Measurements from ENCODE around the gene WDR35.
A peak's percentile ranks its signal among the peaks of the same experiment; 100 is the strongest.

WDR35 gene

DNA sequence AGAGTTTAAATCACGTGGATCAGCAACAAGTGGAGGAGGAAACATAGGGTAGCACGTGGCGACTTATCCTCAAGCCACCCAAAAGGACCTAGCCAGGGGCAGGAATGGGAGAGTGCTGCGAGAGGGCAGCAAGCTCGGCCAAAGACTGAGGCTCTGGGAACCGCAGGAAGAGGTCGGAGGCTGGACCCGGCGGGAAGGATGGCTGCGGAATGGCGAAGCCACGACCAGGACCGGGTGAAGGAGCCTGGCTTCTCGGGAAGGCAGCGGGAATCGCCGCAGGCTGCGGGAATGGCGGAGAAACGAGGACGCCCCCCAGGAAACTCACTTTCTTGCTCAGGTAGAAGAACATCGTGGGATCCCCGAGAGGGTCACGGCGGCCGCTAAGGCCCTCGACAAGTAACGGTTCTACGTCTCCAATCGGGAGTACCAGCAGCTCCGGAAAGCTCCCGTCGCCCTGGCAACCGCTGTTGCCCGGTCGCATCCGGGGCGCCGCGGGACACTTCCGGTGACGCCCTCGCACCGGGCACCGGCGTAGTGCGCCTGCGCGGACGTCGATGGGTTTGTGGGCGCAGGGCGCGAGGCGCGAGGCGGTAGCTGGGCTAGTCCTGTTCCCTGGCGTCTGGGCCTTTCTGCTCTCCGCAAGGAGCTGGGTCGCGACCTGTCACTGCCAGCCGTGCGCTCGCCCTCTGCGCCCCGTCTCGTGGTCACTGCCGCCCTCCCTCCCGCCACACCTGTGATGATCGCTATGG, at the start of gene WDR35:
WDR35 (minus strand) TSS at position 439 of the 749 bp plus-strand sequence; CDS start at position 349, 90 bp downstream.
- DNase-seq (ENCODE audit: low read depth, low spot score), result peak; percentile 52
- peak within 1 kb of the TSS; percentile 12 for H3K27ac ChIP-seq

DNA sequence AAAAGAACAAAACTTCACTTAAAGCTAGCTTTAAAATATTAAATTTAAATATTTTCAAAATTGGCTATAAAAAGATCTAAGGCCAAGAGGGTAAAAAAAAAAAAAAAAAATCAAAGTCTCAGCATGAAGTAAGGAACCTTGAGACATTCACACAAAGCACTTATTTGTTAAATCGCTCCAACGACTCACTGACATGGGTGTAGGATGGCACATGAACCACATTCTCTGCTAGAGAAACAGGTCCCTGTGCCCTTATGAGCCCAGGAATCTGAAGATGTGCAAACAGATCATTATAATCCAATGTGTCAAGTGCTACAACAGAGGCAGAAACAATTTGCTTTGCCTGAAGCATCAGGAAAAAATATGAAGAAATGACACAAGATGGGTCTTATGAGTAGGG, 47.8 kb upstream of the WDR35 start:
- H3K27ac ChIP-seq, result no peak overlapping the region
- no peak for DNase-seq (ENCODE audit: low read depth, low spot score)

DNA sequence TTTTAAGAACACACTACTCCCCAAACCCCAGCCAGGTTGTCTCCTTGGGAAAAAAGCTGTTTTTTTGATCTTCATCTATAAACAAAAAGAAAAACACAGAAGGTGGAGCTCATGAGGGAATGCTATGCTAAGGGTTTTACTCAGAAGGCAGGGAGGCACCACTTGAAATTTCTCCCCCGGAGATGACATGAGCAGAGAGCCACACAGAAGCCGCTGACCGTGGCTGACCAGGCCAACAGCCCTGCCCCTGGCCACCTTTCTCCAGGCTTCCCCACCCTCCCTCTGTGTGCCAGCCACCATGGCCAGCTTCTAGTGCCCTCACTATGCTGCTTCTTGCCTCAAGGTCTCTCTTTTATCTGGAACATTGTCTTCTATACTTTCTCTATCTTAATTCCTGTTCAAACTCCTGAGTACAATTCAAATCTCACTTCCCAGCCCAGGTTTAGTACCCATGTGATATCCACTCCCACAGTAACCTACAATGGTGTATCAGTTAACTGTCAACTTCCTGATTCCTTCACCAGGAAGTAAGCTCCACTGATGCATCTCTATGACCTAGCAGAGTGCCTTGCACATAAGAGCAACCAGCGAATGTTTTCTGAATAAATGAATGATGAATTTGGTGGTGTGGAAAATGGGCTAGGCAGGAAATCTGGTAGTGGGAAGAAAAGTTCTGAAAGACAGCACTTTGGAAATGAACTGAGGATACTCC, 46.2 kb upstream of the WDR35 start:
- no peak overlapping the region for H3K27ac ChIP-seq
- no peak for DNase-seq (ENCODE audit: low read depth, low spot score)

DNA sequence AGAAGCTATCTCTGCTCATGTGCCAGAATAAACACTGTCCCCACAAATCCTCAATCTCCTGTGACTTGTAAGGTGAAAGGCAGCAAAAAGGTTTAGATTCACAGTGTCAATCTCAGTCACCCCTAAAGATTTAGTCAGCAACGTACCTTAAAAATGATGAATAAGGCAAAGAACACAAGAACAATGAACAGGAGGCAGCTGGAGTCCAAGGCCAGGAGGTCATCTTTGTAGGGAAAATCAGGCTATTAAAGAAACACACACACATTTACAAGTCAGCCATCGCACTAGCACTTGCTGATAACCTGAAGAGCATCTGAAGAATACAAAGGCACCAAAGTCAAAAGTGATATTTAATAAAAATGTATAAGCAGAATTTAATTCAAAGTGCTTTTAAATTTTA, 44.9 kb upstream of the WDR35 start:
- DNase-seq (ENCODE audit: low read depth, low spot score), result no peak
- no peak overlapping the region for H3K27ac ChIP-seq

DNA sequence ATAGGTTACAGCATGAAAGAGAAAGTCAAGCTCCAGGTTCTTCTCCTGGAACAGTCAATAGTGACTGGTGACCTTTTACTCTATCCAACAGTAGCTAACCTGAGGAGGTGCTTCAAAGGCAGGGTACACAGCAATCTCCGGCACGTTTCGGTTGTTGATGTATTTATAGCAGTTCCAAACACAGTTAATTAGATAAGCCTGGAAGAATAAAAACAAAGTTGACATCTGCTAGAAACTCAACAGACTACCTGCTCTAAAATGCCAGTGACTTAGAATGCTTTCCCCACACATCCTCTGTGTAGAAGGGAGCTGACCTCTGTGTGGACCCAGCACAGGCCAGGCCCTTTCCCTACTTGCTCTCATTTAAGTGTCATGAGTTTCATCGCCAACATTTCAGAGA, 44.3 kb upstream of the WDR35 start:
- no peak overlapping the region for H3K27ac ChIP-seq
- no peak for DNase-seq (ENCODE audit: low read depth, low spot score)

DNA sequence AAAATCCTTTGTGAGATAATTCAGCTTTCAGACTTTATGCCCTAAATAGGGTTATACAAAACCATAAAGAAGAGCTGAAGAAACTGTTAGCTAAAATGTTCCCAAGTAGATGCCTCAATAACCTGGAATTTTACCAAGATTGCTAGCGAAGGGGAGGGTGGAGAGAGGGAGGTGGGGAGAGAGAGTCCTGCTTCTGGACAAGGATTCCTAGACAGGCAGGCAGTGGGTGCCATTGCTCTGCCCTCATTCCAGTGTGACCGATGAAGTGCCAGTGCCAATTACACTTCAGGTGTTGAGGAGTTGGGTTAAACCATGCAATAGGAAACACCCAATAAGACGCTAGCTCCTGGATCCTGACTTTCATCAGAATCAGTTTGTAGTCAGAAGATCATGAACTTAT, 43.4 kb upstream of the WDR35 start:
- DNase-seq (ENCODE audit: low read depth, low spot score), result no peak
- no peak overlapping the region for H3K27ac ChIP-seq

DNA sequence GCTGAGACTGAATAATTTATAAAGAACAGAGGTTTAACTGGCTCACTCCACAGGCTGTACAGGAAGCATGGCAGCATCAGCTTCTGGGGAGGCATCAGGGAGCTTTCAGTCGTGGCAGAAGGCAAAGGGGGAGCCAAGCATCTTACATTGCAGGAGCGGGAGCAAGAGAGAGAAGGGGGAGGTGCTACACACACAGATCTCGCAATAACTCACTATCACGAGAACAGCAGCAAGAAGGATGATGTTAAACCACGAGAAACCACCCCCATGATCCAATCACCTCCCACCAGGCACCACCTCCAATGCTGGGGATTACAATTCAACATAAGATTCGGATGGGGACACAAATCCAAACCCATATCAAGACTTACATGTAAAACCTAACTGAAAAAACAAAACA, 40.3 kb upstream of the WDR35 start:
- DNase-seq (ENCODE audit: low read depth, low spot score), result no peak
- no peak overlapping the region for H3K27ac ChIP-seq

DNA sequence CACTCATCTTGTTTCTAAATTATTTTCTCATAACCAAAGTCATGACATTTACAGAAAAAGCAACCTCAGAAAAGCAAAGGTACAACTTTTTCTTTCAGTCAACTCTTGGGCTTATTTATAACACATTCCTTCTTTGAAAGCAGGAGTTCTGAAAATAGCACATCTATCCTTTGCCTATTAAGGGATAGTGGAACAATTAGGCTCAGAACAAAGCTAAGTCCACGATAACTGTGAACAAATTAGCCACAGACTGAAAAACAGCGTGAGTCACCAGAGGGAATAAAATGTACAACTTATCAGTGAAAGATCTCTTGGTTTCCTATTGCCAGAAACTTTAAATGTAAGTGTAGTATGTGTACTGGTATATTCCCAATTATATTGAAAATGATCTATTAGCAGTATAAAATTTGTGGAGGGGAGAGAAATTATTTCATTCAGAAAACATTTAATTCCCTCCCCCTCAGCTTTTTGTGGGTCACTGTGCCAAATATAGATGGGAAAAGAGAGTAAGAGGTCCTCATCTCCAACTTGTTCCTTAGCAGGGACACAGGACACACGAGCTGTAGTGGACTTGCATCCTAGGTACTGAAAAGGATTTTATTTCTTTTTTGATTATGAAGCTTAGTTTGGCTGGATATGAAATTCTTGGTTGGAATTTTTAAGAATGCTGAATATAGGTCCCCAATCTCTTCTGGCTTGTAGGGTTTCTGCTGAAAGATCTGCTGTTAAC, 38.0 kb upstream of the WDR35 start:
- no peak overlapping the region for H3K27ac ChIP-seq
- DNase-seq (ENCODE audit: low read depth, low spot score), result no peak

DNA sequence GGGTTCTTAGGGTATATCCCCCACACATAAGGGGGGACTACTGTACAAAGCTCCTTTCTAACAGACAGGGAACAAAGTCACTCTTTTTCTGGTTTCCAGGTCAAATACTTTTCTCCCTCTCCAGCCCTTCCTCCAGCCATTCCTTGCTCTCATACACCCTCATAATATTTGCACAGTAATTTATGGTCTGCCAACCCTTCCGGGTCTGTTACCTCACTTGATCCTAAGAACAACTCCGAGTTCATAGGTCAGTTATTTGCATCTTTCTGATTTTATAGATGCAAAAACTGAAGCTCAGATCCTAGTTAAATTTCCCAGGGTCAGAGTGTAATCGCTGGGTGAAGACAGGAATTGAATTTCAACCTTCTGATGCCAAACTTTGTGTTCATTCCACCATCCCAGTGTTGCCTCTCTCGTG, 37.4 kb upstream of the WDR35 start:
- H3K27ac ChIP-seq, result no peak overlapping the region
- no peak for DNase-seq (ENCODE audit: low read depth, low spot score)

DNA sequence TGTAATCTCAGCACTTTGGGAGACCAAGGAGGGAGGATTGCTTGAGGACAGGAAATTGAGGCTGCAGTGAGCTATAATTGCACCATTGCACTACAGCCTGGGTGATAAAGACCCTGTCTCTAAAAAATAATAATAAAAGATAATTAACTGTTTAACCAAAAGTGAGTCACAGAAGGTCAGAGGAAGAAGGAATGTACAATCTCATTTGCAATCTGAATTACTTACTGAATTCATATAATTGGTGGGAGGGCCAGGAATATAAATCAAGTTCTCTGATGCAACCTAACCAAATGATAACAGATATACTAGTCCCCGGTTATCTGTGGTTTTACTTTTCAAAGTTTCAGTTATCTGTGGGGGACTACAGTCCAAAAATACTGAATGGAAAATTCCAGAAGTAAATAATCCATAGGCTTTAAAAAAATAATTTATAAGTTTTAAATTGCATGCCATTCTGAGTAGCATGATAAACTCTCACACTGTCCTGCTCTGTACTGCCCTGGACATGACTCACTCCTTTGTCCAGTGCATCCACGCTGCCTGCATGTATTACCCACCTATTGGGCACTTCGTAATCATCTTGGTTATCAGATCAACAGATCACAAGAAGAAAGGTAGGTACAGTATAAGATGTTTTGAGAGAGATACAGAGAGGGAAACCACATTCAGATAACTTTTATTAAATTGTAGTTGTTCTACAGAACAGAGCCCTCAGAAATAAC, 35.3 kb upstream of the WDR35 start:
- DNase-seq (ENCODE audit: low read depth, low spot score), result no peak
- H3K27ac ChIP-seq, result no peak overlapping the region

DNA sequence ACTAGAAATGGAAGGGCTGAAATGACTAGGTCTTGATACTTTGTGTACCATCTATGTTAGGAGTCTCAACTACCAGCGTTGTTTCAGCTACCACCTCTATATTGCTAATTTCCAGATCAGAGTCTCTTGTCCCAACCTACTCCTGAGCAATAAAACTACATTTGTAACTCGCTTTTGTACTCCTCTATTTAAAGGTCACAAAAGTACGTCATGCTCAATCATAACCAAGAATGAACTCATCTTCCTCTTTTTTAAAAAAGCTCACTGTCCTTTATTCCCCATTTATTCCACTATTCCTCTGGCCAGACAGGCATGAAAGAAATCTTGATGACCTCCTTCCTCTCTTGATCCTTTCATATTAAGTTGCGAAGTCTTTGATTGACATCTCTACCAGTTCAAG, 33.8 kb upstream of the WDR35 start:
- H3K27ac ChIP-seq, result no peak overlapping the region
- no peak for DNase-seq (ENCODE audit: low read depth, low spot score)

DNA sequence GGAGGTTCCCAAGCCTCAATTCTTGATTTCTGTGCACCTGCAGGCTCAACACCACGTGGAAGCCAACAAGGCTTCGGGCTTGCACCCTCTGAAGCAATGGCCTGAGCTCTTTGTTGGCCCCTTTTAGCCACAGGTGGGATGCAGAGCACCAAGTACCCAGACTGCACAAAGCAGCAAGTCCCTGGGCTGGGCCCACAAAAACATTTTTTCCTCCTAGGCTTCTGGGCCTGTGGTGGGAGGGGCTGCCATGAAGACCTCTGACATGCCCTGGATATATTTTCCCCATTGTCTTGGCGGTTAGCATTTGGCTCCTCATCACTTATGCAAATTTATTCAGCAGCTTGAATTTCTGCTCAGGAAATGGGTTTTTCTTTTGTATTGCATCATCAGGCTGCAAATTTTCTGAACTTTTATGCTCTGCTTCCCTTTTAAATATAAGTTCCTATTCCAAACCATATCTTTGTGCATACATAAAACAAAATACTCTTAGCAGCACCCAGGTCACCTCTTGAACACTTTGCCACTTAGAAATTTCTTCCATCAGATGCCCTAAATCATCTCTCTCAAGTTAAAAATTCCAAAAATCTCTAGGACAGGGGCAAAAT, 31.6 kb upstream of the WDR35 start:
- no peak for DNase-seq (ENCODE audit: low read depth, low spot score)
- no peak overlapping the region for H3K27ac ChIP-seq

DNA sequence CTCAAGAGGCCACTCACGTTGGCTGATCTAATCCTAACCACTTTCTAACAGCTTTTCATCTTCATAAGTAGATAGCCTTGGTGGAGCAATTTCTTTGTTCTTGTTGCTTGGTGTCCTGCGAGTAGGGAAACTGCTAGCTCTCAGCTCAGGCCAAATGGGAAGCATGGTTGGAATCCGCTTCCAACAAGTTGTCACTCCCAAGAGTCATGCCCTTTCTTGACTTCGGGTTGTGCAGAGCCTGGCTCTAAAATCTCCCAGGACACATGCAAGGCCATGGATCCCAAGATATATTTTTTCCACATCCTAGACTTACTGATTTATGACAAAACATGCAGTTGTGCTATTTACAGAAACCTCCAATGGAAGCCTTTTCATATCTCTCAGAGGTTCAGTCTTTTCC, 29.8 kb upstream of the WDR35 start:
- no peak overlapping the region for H3K27ac ChIP-seq
- no peak for DNase-seq (ENCODE audit: low read depth, low spot score)

DNA sequence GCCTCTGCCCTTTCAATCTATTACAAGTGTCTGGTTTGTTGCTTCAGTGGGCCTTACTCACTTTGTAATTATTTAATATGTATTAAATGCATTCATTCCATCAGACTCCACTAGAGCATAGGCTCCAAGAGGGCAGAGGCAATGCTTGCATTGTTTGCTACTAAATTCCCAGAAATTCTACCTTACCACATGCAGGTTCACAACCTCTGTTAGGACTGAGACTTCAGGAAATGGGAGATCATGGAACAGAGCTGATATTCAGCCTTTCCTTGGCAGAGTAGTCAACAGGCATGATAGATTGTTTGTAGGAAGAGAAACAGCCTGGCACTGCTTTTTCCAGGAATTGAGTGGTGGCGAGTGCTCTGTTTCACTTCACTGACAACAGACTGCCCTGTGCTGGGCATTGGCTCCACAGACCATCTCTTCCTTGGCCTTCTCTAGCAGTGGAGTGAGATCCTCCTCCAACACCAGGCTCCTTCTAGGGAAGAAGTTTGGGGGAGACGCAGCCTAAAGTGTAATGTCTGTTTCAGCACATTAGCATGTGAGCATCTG, 28.8 kb upstream of the WDR35 start:
- H3K27ac ChIP-seq, result no peak overlapping the region
- no peak for DNase-seq (ENCODE audit: low read depth, low spot score)

DNA sequence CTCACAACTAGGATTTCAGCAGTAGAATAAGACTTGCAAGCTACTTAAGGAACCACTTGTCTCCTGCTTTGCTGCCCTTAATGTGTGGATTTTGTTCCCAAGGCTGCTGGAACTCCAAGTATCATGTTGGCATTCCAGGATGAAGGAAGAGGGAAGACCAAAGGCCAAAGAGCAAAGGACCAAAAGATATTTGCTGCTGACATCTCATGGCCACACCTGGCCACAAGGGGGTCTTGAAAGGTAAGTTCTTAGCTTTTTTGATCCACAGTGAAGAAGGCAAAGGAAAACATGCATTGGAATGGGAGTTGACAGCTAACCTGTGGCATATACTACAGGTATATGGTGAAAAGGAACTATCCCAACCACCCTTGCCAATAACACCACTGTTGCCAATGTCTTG, 26.4 kb upstream of the WDR35 start:
- DNase-seq (ENCODE audit: low read depth, low spot score), result no peak
- no peak overlapping the region for H3K27ac ChIP-seq

DNA sequence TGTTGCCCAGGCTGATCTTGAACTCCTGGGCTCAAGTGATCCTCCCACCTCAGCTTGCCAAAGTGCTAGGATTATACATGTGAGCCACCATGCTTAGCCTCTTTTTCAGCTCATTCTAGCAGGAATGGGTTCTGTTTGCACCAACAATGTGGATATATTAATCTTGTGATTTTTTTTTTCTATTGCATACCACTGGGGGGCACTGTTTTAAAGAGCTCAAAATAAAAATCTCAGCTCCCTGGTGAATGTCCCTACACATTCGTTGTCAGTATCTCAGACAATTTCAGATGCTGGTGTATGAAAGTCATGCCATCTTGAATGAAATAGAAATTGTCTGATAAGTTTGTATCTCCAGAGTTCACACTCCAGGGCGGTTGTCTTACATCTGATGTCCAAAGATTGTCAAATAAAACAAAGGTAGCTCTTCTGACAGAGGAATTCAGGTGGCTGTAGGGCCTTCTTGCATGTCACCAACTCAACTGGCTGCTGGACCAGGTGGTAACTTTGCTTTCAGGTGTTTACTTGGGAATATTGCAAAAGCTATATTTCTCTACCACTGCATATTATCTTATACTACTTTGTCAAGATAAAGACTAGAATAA, 25.7 kb upstream of the WDR35 start:
- DNase-seq (ENCODE audit: low read depth, low spot score), result no peak
- H3K27ac ChIP-seq, result no peak overlapping the region

DNA sequence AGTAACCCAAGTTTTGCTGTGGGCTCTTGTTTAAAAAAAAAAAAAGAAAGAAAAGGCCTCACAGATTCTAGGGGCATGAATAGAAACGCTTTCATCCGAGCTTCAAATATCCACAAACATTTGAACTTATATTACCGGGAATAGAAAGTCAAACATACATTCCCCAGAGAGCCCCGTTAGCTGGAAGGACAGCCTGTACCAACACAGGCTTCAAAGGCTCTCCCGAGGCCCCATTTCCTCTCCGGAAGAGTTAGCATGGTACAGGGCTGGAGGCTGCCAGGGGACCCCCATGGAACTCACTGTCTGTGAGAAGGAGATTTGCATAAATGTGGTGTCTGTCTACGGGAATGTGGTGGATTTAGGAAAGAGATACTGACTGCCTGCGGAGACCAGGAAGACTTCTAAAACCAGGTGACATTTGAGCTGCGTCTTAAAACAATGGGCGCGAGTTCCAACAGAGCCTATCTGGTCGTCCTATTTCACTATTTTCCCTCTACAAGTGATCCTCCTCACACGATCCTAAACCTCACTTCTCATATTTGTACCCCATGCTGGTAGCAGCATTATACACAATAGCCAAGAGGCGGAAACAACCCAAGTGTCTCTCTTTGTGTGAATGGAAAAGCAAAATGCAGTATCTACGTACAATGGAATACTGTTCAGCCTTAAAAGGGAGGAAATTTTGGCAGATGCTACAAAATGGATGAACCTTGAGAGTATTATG, 23.4 kb upstream of the WDR35 start:
- DNase-seq (ENCODE audit: low read depth, low spot score), result no peak
- H3K27ac ChIP-seq, result no peak overlapping the region

DNA sequence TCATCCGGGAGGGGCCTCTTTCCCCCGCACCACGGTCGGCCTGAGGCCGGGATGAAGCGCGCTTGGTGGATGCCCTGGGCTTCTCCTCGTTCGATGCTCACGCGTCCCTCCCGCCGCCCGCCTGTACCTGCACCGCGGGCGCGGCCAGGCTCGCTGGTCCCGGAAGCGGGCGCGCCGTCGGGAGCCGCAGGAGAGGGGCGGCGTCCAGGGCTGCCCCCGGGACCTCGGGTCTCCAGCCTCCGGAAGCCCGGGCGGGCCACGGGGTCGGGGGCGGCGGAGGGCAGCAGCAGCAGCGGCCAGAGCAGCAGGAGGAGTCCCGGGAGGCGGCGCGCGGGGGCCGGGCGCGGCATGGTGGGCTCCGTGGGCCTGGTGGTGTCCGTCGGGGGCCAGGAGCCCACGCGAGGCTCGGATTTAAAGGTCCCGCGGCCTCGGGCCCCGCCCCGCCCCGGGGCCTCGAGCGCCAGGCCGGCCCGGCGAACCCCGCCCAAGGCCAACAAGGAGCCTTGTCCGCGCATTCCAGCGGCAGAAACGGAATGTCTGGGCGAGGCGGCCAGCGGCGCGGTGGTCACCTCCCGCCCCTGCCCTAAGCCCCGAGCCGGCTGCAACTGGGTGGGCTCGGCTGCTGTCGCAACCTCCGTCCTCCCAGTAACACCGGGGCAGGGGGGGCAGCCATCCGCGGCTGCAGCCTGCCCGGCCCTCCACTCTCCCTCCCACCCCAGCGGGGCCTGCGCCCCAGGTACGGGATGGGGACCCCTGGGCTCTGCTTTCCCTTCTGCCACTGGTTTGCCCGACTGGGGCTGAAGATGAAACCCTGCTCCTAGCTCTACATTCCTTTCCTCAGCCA, 22.6 kb upstream of the WDR35 start, which contains the start of gene MATN3:
MATN3 (minus strand) TSS at position 387 of the 844 bp plus-strand sequence; CDS start at position 350, 37 bp downstream.
- no peak within 1 kb of the TSS for H3K27ac ChIP-seq
- DNase-seq (ENCODE audit: low read depth, low spot score), result no peak
